ENCODE data around the gene DLG2. TPM values are rescaled to one million over a fixed set of nuclear protein-coding genes. Genes with fewer than 3 reads are reported as not detected.

DLG2 gene
- total and polyA plus RNA-seq, 4 donors = 0.30 to 5.5 (median 0.68) TPM

GRCh38 chr11:83736684-83737083, 1890.5 kb downstream of the DLG2 start:
- TF ChIP-seq ATF3 (IDR thresholded peaks at IDR 0.05) (no peak), FOXA1 (IDR thresholded peaks at IDR 0.05) (no peak), HNF4G (IDR thresholded peaks at IDR 0.05) (no peak), TAF1 (conservative IDR thresholded peaks at IDR 0.05) (no peak), NR2F2 (IDR thresholded peaks at IDR 0.05) (no peak), RAD21 (IDR thresholded peaks at IDR 0.05) (no peak), CTCF (IDR thresholded peaks at IDR 0.05; ENCODE audit: low read depth, low read length, missing input control) (no peak), JUND (IDR thresholded peaks at IDR 0.05) (no peak), FOXA2 (IDR thresholded peaks at IDR 0.05) (no peak), YY1 (IDR thresholded peaks at IDR 0.05) (no peak), REST (IDR thresholded peaks at IDR 0.05) (no peak), SP1 (IDR thresholded peaks at IDR 0.05) (no peak), MAX (IDR thresholded peaks at IDR 0.05) (no peak), GABPA (IDR thresholded peaks at IDR 0.05 in 1 of 2, conservative IDR thresholded peaks at IDR 0.05 in 1 of 2) (no peak), ZBTB33 (IDR thresholded peaks at IDR 0.05) (no peak), RXRA (IDR thresholded peaks at IDR 0.05) (no peak), EGR1 (IDR thresholded peaks at IDR 0.05; ENCODE audit: low read depth in 2 of 2) (no peak), HNF4A (conservative IDR thresholded peaks at IDR 0.05) (no peak)
- no peaks in the 10 kb centered on the region for H3K9me3 ChIP-seq (ENCODE audit: control insufficient read depth in 4 of 4, low read length in 3 of 4)
- no peak for DNase-seq (ENCODE audit: low spot score)
- H3K27me3 ChIP-seq (ENCODE audit: control insufficient read depth in 4 of 4, insufficient read depth in 4 of 4, low read length in 3 of 4) = no peaks in the 10 kb centered on the region
- H3K36me3 ChIP-seq (ENCODE audit: control insufficient read depth in 4 of 4, insufficient read depth in 3 of 4, low read depth in 1 of 4, low read length in 3 of 4) = peaks cover 0 to 2% (median 0%) of the 10 kb centered on the region in 4 donors
- no peak overlapping the region for H3K9ac ChIP-seq (ENCODE audit: low read depth in 1 of 2, low read length in 2 of 2)
- H3K27ac ChIP-seq (ENCODE audit: low read depth in 1 of 2, low read length in 2 of 2) = no peak overlapping the region
- H3K4me3 ChIP-seq (ENCODE audit: low read depth in 1 of 3, low read length in 3 of 3) = no peak overlapping the region
- H3K4me1 ChIP-seq (ENCODE audit: control insufficient read depth in 4 of 4, insufficient read depth in 4 of 4, low read length in 3 of 4) = no peaks in the 10 kb centered on the region
